ENCODE data around the gene MOV10L1. TPM values are rescaled to one million over a fixed set of nuclear protein-coding genes. Genes with fewer than 3 reads are reported as not detected.
A peak's percentile ranks its signal among the peaks of the same experiment; 100 is the strongest.

The MOV10L1 gene
- total RNA-seq, 1 experiment from 2014 or later: 0.26 TPM

GRCh38 chr22:50186761-50187523 lies 97.1 kb downstream of the MOV10L1 start:
- peaks cover 53% of the 10 kb centered on the region for H3K79me2 ChIP-seq (ENCODE audit: low read length)
- peak overlapping the region; percentile 77 for H3K4me3 ChIP-seq (ENCODE audit: low read length)
- peaks cover 43% of the 10 kb centered on the region for H3K4me1 ChIP-seq (ENCODE audit: insufficient read depth, low read length)
- DNase-seq (peak; percentile 33), ATAC-seq (no peak)
- no peaks in the 10 kb centered on the region for H3K27me3 ChIP-seq (ENCODE audit: low read length)
- no peak for TF ChIP-seq EZH2phosphoT487 (IDR thresholded peaks at IDR 0.05; ENCODE audit: borderline replicate concordance, low read length)
- no peak for TF ChIP-seq EZH2 (IDR thresholded peaks at IDR 0.05; ENCODE audit: low read length, unreplicated experiment)
- TF ChIP-seq CTCF (conservative IDR thresholded peaks at IDR 0.05; ENCODE audit: low read depth, low read length): no peak
- H2AFZ ChIP-seq (ENCODE audit: low read length): 0 out of 2 replicates have a peak overlapping the region, but pooled peaks have one; percentile 7
- H3K9me2 ChIP-seq (replicated peaks; ENCODE audit: low read length): no peaks in the 10 kb centered on the region
- no TSS peak for BruUV-seq (replicated peaks)
- ChIA-PET CTCF (interaction anchor here (0.8 kb wide), 1 partner anchor 72 kb away, joined by 3 read pairs; no protein-coding TSS in a partner anchor), POLR2A (ENCODE audit: unreplicated experiment) (interaction anchor here (0.5 kb wide), 1 partner anchor 227 kb away, joined by 5 read pairs; the partner anchor contains the start of gene PIM3)
- no peaks in the 10 kb centered on the region for H3K9me3 ChIP-seq (ENCODE audit: low read length)
- H3K4me2 ChIP-seq (ENCODE audit: low read length): peak overlapping the region; percentile 94
- peak overlapping the region; percentile 86 for H3K9ac ChIP-seq (ENCODE audit: low read length)
- no peaks in the 10 kb centered on the region for H4K20me1 ChIP-seq (ENCODE audit: low read length)
- H3K27ac ChIP-seq (ENCODE audit: low read length): peak overlapping the region; percentile 29
- H3F3A ChIP-seq (ENCODE audit: low read length, unreplicated experiment): no peaks in the 10 kb centered on the region
- intact Hi-C loops (cut with micrococcal nuclease): loop anchor here (1.0 kb wide), 1 partner anchor 38 kb away; no protein-coding TSS in a partner anchor
- H3K36me3 ChIP-seq (ENCODE audit: low read depth, low read length): no peaks in the 10 kb centered on the region

- intact Hi-C loops (cut with micrococcal nuclease): no loop called here
- peaks cover 48% of the 10 kb centered on the region for H3K4me1 ChIP-seq (ENCODE audit: insufficient read depth, low read length)
- TF ChIP-seq EZH2phosphoT487 (IDR thresholded peaks at IDR 0.05; ENCODE audit: borderline replicate concordance, low read length) (no peak), EZH2 (IDR thresholded peaks at IDR 0.05; ENCODE audit: low read length, unreplicated experiment) (no peak), CTCF (conservative IDR thresholded peaks at IDR 0.05; ENCODE audit: low read depth, low read length) (no peak)
These were observed 98.5 kb downstream of the MOV10L1 start for GRCh38 chr22:50188356-50188755.

More at GRCh38 chr22:50188356-50188755, 98.5 kb downstream of the MOV10L1 start:
- ATAC-seq (no peak), DNase-seq (no peak)
- POLR2A ChIA-PET (ENCODE audit: unreplicated experiment): no interaction called here
- Histone ChIP-seq H3K27me3 (ENCODE audit: low read length) (no peaks in the 10 kb centered on the region), H3K36me3 (ENCODE audit: low read depth, low read length) (no peaks in the 10 kb centered on the region; the same call in 1 of the 2 replicates), H3K4me2 (ENCODE audit: low read length) (no peak overlapping the region), H3K79me2 (ENCODE audit: low read length) (peaks cover 68% of the 10 kb centered on the region), H3K9me2 (replicated peaks; ENCODE audit: low read length) (no peaks in the 10 kb centered on the region), H3K9ac (ENCODE audit: low read length) (no peak overlapping the region), H3K4me3 (ENCODE audit: low read length) (no peak overlapping the region), H3K9me3 (ENCODE audit: low read length) (no peaks in the 10 kb centered on the region), H2AFZ (ENCODE audit: low read length) (no peak overlapping the region), H3F3A (ENCODE audit: low read length, unreplicated experiment) (no peaks in the 10 kb centered on the region), H4K20me1 (ENCODE audit: low read length) (0 out of 2 replicates have a peak, but pooled peaks cover 4% of the 10 kb centered on the region), H3K27ac (ENCODE audit: low read length) (no peak overlapping the region)
- CTCF ChIA-PET: no interaction called here
- no TSS peak for BruUV-seq (replicated peaks)
